Measurements from ENCODE around the gene ATG2A.

The ATG2A gene

DNA sequence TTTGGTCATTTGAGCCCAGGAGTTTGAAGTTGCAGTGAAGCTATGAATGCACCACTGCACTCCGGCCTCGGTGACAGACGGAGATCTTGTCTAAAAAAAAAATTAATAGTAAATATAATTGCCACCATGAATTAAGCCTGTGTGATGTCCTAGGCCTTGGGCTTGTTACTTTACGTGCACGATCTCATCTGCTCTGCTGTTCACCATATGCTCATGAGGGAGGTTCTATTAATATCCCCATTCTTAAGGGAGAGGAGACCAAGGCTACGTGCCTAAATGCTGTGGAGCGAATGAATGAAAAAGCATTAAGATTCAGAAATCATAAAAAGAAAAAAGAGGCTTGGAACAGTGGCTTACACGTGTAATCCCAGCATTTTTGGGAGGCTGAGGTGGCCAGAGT is 2.6 kb upstream of the ATG2A start:
- Histone ChIP-seq H3K4me3 (no peak overlapping the region), H3K27ac (no peak overlapping the region)
- no peak for DNase-seq (ENCODE audit: low spot score)
- TF ChIP-seq, protein P1, sequence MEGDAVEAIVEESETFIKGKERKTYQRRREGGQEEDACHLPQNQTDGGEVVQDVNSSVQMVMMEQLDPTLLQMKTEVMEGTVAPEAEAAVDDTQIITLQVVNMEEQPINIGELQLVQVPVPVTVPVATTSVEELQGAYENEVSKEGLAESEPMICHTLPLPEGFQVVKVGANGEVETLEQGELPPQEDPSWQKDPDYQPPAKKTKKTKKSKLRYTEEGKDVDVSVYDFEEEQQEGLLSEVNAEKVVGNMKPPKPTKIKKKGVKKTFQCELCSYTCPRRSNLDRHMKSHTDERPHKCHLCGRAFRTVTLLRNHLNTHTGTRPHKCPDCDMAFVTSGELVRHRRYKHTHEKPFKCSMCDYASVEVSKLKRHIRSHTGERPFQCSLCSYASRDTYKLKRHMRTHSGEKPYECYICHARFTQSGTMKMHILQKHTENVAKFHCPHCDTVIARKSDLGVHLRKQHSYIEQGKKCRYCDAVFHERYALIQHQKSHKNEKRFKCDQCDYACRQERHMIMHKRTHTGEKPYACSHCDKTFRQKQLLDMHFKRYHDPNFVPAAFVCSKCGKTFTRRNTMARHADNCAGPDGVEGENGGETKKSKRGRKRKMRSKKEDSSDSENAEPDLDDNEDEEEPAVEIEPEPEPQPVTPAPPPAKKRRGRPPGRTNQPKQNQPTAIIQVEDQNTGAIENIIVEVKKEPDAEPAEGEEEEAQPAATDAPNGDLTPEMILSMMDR (IDR thresholded peaks at IDR 0.05): no peak

DNA sequence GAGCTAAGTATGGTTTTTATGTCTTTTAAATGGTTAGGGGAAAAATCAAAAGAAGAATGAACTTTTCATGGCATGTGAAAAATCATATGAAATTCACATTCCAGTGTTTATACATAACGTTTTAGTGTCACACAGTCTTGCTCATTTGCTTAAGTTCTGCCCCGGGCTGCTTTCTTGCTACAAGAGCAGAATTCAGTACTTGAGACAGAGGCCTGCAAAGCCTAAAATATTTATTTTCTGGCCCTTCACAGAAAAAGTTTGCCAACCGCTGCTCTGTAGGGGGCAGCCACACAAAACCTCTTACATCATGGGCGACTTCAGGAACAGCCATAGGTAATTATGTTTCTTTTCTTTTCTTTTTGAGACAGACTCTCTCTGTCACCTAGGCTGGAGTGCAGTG is 1.0 kb upstream of the ATG2A start:
- peak overlapping the region; percentile 66 to 78 for H3K27ac ChIP-seq
- TF ChIP-seq, protein P1 (IDR thresholded peaks at IDR 0.05): no peak
- DNase-seq (ENCODE audit: low spot score): no peak
- H3K4me3 ChIP-seq: peak overlapping the region; percentile 89

DNA sequence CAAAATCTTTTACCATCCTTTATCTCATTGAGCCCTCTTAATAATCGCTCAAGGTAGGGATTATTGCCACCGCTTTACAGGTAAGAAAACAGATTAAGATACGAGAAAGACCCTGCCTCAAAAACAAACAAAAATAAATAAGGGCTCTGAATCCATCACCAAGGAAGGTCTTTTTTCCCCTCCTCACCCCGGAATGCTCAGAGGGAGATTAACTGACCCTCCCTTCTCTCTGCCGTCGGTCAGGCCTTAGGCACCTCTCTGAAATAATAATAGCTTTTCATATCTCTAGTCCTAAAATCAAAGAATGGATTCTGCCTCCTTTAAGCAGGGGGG is 620 bp upstream of the ATG2A start:
- TF ChIP-seq, protein P1 (IDR thresholded peaks at IDR 0.05): no peak
- Histone ChIP-seq H3K27ac (peak overlapping the region; percentile 66 to 78), H3K4me3 (peak overlapping the region; percentile 89)
- DNase-seq (ENCODE audit: low spot score): no peak

DNA sequence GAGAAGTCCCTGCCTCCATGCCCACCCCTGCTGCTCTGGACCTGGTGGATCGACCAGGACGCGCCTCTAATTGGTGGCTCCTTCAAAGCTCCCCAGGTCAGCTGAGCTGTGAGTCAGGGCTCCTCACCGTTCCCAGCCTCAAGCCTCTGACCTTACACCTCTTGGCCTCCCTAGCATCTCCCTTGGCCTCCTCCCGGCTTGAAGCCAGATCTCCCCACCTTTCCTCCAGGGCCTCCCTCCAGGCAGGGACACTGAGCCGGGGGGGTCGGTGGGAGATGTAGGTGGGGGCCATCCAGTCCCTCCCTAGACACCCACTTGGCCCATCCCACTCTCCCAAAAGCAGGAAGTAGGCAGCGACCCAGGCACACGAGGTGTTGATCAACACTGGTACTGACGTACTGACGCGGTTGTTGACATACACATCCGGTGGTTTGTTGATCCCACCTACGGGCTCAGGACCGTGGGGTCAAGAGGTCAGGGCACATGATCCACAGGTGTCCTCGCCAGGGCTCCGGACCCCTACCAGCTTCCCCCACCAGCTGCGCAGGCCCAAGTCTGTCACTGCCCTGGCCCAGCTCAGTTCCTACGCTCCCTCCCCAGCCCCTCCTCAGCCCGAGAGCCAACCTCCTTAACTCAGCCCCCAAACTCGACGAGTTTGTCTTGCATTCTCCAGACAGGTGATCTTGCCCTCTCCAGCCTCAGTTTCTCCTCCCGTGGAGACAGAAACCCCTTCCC is 802 bp downstream of the ATG2A start:
- TF ChIP-seq, protein P1 (IDR thresholded peaks at IDR 0.05): no peak
- no peak for DNase-seq (ENCODE audit: low spot score)
- peak overlapping the region; percentile 89 for H3K4me3 ChIP-seq
- H3K27ac ChIP-seq: peak overlapping the region; percentile 74 to 80

DNA sequence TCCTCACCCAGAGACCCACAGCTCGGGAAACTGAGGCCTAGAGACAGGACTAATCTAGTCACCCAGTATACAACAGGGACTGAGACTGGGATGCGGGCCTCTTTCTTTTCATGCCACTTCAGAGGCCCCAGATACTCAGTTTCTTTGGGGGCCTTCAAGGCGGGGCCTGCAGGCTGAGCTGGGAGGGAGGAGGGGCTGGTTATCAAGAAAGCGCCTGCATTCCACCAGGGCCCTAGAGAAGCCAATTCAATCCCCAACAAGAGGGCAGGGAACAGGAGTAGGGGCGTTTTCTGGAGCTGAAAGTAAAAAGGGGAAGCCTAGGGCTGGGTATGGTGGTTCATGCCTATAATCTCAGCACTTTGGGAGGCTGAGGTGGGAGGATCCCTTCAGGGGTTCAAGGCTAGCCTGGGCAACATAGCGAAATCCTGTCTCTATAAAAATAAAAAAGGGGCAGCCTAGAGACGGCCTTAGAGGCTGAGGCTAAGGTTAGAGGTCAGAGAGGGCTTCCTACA is 1.6 kb downstream of the ATG2A start:
- Histone ChIP-seq H3K27ac (peak overlapping the region in 1 of 2 donors; percentile 80), H3K4me3 (peak overlapping the region; percentile 89)
- TF ChIP-seq, protein P1 (IDR thresholded peaks at IDR 0.05): no peak
- DNase-seq (ENCODE audit: low spot score): no peak

DNA sequence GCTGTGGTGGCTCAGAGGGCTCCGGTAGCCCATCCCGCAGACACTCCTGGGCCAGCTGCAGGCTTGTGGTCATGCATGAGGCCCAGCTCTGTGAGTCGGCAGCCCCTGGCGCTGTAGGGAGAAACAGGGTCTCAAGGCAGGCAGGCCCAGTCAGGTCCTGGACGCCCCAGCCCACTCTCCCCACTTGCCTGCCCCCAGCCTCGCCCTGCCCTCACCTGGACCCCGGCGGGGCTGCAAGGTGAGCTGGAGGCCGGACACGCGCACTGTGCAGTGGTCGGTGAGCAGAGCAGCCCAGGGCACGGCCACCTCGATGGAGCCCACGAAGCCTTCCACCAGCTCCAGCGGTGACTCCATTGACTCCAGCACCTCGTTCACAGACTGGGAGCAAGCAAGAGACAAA is 2.9 kb downstream of the ATG2A start:
- DNase-seq (ENCODE audit: low spot score): no peak
- no peak overlapping the region for H3K27ac ChIP-seq
- H3K4me3 ChIP-seq: no peak overlapping the region
- TF ChIP-seq, protein P1 (IDR thresholded peaks at IDR 0.05): no peak

DNA sequence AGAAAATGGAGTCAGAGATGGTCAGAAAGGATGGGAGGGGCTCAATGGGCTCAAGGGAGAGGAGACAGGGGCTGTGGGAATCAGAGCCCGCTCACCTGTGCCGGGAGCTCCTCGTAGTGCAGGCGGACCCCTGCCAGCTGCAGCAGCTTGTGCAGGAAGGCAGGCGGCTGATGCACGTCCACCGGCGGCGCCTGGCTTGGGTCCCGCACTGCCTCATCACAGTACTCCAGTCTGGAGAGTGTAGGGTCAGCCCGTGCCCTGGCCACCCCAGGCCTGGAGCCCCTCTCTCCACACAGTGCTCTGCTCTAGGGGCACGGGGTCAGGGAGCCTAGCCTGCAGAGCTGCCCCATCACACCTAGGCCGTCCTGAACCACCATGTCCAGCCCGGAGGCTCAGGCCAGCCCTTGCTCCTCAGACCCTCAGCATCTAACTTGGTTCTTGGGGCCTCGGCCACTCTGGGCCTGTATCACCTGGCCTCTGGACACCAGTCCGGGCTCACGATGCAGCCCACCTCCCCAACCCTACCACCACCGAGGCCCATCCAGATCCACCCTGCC is 3.8 kb downstream of the ATG2A start:
- TF ChIP-seq, protein P1 (IDR thresholded peaks at IDR 0.05): no peak
- no peak overlapping the region for H3K4me3 ChIP-seq
- H3K27ac ChIP-seq: no peak overlapping the region
- DNase-seq (ENCODE audit: low spot score): no peak
